T-helper 1 cell treated with Interleukin-12 subunit alpha and Interleukin-12 subunit beta and Interleukin-4 antibody, amounts not matched to agents 30 ng/mL and 1 ng/mL, for 36 hours (primary cell): ENCODE data around the gene FAM8A1. TPM values are rescaled to one million over a fixed set of nuclear protein-coding genes. Genes with fewer than 3 reads are reported as not detected.

Experiments
- intact Hi-C: fragments of 100-400 bp; cut with micrococcal nuclease; formaldehyde crosslinking; loops from one replicate; pipeline ENCODE4 v1.15.1; 2024
- total RNA-seq: library from RNA; stranded (reverse); gene quantifications from 2 replicates; pipeline ENCODE4 v1.2.3, GENCODE V29; 2022

FAM8A1 gene
- total RNA-seq, 1 donor from 2014 or later: 7.7 TPM

DNA sequence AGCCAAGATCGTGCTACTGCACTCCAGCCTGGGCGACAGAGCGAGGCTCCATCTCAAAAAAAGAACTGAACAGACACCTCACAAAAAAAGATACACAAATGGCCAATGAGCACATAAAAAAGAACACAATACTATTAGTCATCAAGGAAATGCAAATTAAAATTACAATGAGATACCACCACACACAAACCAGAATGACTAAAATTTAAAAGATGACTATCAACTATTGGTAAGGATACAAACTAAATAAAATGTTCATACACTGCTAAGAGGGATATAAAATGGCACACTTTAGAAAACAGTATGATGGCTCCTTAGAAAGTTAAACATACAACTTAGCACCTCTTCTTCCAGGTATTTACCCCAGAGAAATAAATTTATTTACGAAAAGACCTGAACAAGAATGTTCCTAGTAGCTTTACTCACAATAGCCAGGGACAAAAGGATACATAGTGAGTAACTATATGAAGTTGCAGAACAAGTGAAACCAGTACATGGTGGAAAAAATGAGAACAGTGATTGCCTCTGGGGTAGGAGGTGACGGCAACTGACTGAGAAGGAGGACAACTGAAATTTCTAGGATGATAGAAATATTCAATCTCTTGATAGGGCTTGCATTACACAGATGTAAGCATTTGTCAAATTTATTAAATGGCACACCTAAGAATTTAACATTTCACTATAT lies 53.2 kb downstream of the FAM8A1 start:
- intact Hi-C loops: no loop called here

DNA sequence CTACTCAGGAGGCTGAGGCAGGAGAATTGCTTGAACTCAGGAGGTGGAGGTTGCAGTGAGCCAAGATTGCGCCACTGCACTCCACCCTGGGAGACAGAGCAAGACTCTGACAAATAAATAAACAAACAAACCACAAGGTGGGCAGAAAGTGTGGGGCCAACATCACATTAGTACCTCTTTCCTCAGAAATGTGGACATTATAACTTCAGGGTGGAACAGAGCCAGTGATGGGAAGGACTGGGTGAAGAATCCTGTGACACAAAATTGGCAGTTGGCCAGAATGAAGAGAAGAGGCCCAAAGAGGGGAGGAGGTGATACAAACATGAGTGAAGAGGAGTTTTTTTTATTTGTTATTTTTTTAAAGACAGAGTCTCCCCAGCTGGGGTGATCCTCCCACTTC lies 56.0 kb downstream of the FAM8A1 start:
- intact Hi-C loops: no loop called here

DNA sequence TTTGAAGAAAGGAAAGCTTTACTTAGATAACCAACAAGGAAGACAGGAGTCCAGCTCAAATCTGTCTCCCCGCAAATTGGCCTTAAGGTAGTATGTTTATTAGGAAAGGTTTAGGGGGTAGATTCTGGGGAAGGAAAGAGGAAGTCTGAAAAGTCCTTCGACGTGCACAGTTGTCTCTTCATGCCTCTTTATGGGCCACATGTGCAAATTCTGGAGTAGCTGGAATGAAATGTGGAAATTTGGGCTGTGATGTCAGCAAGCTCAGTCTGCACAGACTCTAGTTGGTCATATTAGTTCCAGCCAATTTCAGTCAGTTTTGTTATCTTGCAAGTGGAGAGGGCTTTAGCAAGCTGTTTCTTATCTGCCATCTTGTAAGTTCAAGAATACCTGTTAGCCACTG lies 56.5 kb downstream of the FAM8A1 start:
- intact Hi-C loops: no loop called here

Other genes starting within 250 kb of the FAM8A1 start
- not detected in 2 replicates for gene CAP2, start 206.7 kb upstream of the FAM8A1 start, total RNA-seq
- gene NUP153, start 106.6 kb downstream of the FAM8A1 start, total RNA-seq: 104 TPM in 2 replicates